Right lobe of liver (tissue), 6 donors: Measurements from ENCODE around the gene LGALS7B. TPM values are rescaled to one million over a fixed set of nuclear protein-coding genes. Genes with fewer than 3 reads are reported as not detected.
"Not testable (repeated sequence)": the region's sequence is repeated elsewhere in the genome, so short reads cannot be mapped to it uniquely, and the experiment has no call there.

Experiments used
- ATAC-seq, 4 donors: fragments of 200-7000 bp; cut with Tn5 transposase; one replicate each; pipeline ENCODE4 v1.9.1; 2020; ENCODE audit warnings: mild to moderate bottlenecking in 4 of 4, moderate library complexity in 4 of 4
- DNase-seq, 3 donors: peaks; one replicate each; pipeline ENCODE4 v3.0.0-alpha.2; 2020
- H3K27ac ChIP-seq, 3 donors: fragments of 200-600 bp; one replicate each; pipeline ENCODE4 v1.8.0; 2022
- H3K27me3 ChIP-seq, 2 donors: fragments of 200-600 bp; one replicate each; pipeline ENCODE4 v1.8.0; 2022
- H3K36me3 ChIP-seq, 4 donors: fragments of 200-600 bp; sonication (generic) in 1 of 4; one replicate each; pipeline versions ENCODE4 v1.5.1 to v1.8.0; 2017 to 2022; ENCODE audit warnings: control low read depth in 1 of 4
- H3K4me1 ChIP-seq, 4 donors: fragments of 200-600 bp; sonication (generic) in 1 of 4; one replicate each; pipeline versions ENCODE4 v1.5.1 to v1.8.0; 2017 to 2022; ENCODE audit warnings: control low read depth in 1 of 4
- H3K4me3 ChIP-seq, 3 donors: fragments of 200-600 bp; one replicate each; pipeline ENCODE4 v1.8.0; 2022
- H3K9me3 ChIP-seq, 4 donors: fragments of 200-600 bp; sonication (generic) in 1 of 4; one replicate each; pipeline versions ENCODE4 v1.5.1 to v1.8.0; 2017 to 2022; ENCODE audit warnings: control low read depth in 1 of 4
- CTCF ChIP-seq, 4 donors: fragments of 200-600 bp in 3 of 4; fragments of 450-650 bp in 1 of 4; IDR thresholded peaks; one replicate each; pipeline versions ENCODE4 v1.5.1 to v1.8.0; 2016 to 2022; ENCODE audit warnings: antibody characterized with exemption in 4 of 4, mild to moderate bottlenecking in 2 of 4
- POLR2A ChIP-seq: fragments of 450-650 bp; IDR thresholded peaks from one replicate; pipeline ENCODE4 v1.6.1; 2017; ENCODE audit warnings: antibody characterized with exemption, mild to moderate bottlenecking
- WGBS: methylation state at CpG from one replicate; pipeline ENCODE4 v1.1.6; 2018; ENCODE audit warnings: low coverage, low lambda C conversion rate; ENCODE audit not compliant: insufficient coverage; ENCODE audit errors: missing lambda C conversion rate; 5-methylcytosine and 5-hydroxymethylcytosine counted together
- intact Hi-C, 2 donors: fragments of 100-400 bp; cut with DNase I; formaldehyde crosslinking; loops; one replicate each; pipeline versions ENCODE4 v1.11.2 to v1.14.1; 2022
- total RNA-seq, 6 experiments: library from RNA; depleted of rRNA in 2 of 6; stranded (reverse); fragments of >200 nt in 2 of 6; fragmentation: NEBNext Ultra II Directional in 3 of 6; extraction: Animal tissue kit (Norgen Biotek cat#: 25700) in 3 of 6; gene quantifications; one replicate each; pipeline versions ENCODE4 v1.1.0 to v1.2.4, GENCODE V29; 2016 to 2023
- donor health status: DM: no; HTN: yes; CAD: no.
- donor health status: DM: no; HTN: no; CAD: no.
- donor health status: DM: no; HTN: no; CAD: no.
- donor health status: DM: no; HTN: yes; CAD: no.
- donor health status: DM: no; HTN: yes; CAD: no.

LGALS7B gene
- total RNA-seq, 6 experiments from 2014 or later, result not detected

GRCh38 chr19:38760805-38761517 is 28.0 kb upstream of the LGALS7B start:
- peak in 3 of 4 donors; percentile 16 to 54 (median 41) for ATAC-seq
- H3K9me3 ChIP-seq, intact Hi-C loops, DNase-seq, H3K27me3 ChIP-seq, H3K36me3 ChIP-seq: not testable (repeated sequence)
- peak overlapping the region; percentile 73 to 96 (median 89) for H3K27ac ChIP-seq
- 20% methylated on average over 4 of the region's 6 CpGs for WGBS
- peak overlapping the region in 1 of 3 donors; percentile 37 for H3K4me3 ChIP-seq
- peak; percentile 63 for TF ChIP-seq POLR2A
- peaks cover 0 to 20% (median 7%) of the 10 kb centered on the region in 4 donors for H3K4me1 ChIP-seq

GRCh38 chr19:38761884-38762389 is 27.1 kb upstream of the LGALS7B start:
- WGBS, result 38% methylated on average over 5 of the region's 9 CpGs
- intact Hi-C loops, ATAC-seq, H3K27me3 ChIP-seq, DNase-seq, H3K36me3 ChIP-seq, H3K9me3 ChIP-seq: not testable (repeated sequence)
- Histone ChIP-seq H3K4me3 (peak overlapping the region in 2 of 3 donors; percentile 28 to 37), H3K4me1 (peaks cover 0 to 20% (median 7%) of the 10 kb centered on the region in 4 donors), H3K27ac (peak overlapping the region; percentile 73 to 96 (median 89))

GRCh38 chr19:38763795-38764220 is 25.2 kb upstream of the LGALS7B start:
- DNase-seq (no peak), ATAC-seq (peak; percentile 51 to 68 (median 62))
- WGBS, result 22% methylated on average over 3 of the region's 3 CpGs
- H3K4me1 ChIP-seq, result peaks cover 0 to 20% (median 7%) of the 10 kb centered on the region in 4 donors
- peak overlapping the region in 2 of 3 donors; percentile 13 to 37 for H3K4me3 ChIP-seq
- H3K27ac ChIP-seq, result peak overlapping the region; percentile 73 to 96 (median 89)
- H3K36me3 ChIP-seq, result no peaks in the 10 kb centered on the region
- H3K9me3 ChIP-seq, result no peaks in the 10 kb centered on the region
- H3K27me3 ChIP-seq, result no peaks in the 10 kb centered on the region
- TF ChIP-seq CTCF (IDR thresholded peaks at IDR 0.05) (no peak), POLR2A (peak; percentile 60)
- intact Hi-C loops, result no loop called here

- Histone ChIP-seq H3K4me3 (no peak overlapping the region), H3K36me3 (no peaks in the 10 kb centered on the region), H3K27me3 (no peaks in the 10 kb centered on the region), H3K4me1 (peaks cover 0 to 10% (median 2%) of the 10 kb centered on the region in 4 donors), H3K27ac (no peak overlapping the region), H3K9me3 (no peaks in the 10 kb centered on the region)
- TF ChIP-seq CTCF (IDR thresholded peaks at IDR 0.05) (no peak), POLR2A (no peak)
- ATAC-seq (no peak), DNase-seq (no peak)
- WGBS, result 89% methylated on average over 2 of the region's 2 CpGs
- intact Hi-C loops, result no loop called here
Observed at GRCh38 chr19:38765214-38765613, 23.8 kb upstream of the LGALS7B start.

GRCh38 chr19:38766276-38767047 is 22.5 kb upstream of the LGALS7B start:
- H3K27me3 ChIP-seq, result no peaks in the 10 kb centered on the region
- H3K36me3 ChIP-seq, result no peaks in the 10 kb centered on the region
- ATAC-seq (no peak), DNase-seq (peak in 1 of 3 donors; percentile 2)
- WGBS, result 84% methylated on average over 10 of the region's 10 CpGs
- intact Hi-C loops, result no loop called here
- H3K27ac ChIP-seq, result no peak overlapping the region
- no peak overlapping the region for H3K4me3 ChIP-seq
- no peaks in the 10 kb centered on the region for H3K9me3 ChIP-seq
- TF ChIP-seq CTCF (IDR thresholded peaks at IDR 0.05), result no peak
- TF ChIP-seq POLR2A, result no peak
- peaks cover 0 to 9% (median 0%) of the 10 kb centered on the region in 4 donors for H3K4me1 ChIP-seq
